ENCODE measurements around the gene NFE2L2.

Gene NFE2L2

DNA sequence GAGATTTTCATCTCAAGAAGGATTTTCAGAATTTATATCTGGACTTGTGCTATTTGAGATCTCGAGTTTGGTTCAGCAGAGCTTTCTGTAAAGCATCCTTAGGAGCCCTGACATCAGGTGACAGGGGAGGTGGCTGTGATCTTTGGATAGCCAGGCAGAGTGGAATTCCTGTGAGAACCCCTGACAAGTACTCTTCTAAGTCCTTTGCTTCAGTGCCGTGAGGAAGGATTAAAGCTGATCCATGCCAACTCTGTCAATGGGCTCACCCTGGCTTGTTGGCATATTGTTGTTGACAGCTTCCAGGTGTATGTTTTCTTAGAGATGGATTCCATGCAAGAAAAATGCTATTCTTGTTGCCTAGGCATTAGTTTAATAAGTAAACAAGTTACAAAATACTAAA is 38.0 kb upstream of the NFE2L2 start:
- Histone ChIP-seq H3K9me2 (replicated peaks; ENCODE audit: insufficient read depth, low read length) (no peaks in the 10 kb centered on the region), H3K9ac (ENCODE audit: low read length) (no peak overlapping the region), H3K4me1 (ENCODE audit: low read length) (no peaks in the 10 kb centered on the region), H3K36me3 (replicated peaks; ENCODE audit: insufficient read depth, low read length) (no peaks in the 10 kb centered on the region), H3K9me3 (replicated peaks; ENCODE audit: insufficient read depth, low read length) (no peaks in the 10 kb centered on the region), H3K27ac (ENCODE audit: low read length) (no peak overlapping the region), H3K79me2 (ENCODE audit: low read length) (no peaks in the 10 kb centered on the region), H3F3A (ENCODE audit: insufficient read depth, low read length) (no peaks in the 10 kb centered on the region), H3K4me2 (ENCODE audit: low read depth, low read length) (no peak overlapping the region), H3K27me3 (replicated peaks; ENCODE audit: insufficient read depth, low read length) (no peaks in the 10 kb centered on the region), H2AFZ (ENCODE audit: low read length) (no peak overlapping the region), H4K20me1 (ENCODE audit: insufficient read depth, low read length) (no peaks in the 10 kb centered on the region), H3K4me3 (ENCODE audit: low read length) (no peak overlapping the region)
- DNase-seq, result no peak
- TF ChIP-seq, protein P1, sequence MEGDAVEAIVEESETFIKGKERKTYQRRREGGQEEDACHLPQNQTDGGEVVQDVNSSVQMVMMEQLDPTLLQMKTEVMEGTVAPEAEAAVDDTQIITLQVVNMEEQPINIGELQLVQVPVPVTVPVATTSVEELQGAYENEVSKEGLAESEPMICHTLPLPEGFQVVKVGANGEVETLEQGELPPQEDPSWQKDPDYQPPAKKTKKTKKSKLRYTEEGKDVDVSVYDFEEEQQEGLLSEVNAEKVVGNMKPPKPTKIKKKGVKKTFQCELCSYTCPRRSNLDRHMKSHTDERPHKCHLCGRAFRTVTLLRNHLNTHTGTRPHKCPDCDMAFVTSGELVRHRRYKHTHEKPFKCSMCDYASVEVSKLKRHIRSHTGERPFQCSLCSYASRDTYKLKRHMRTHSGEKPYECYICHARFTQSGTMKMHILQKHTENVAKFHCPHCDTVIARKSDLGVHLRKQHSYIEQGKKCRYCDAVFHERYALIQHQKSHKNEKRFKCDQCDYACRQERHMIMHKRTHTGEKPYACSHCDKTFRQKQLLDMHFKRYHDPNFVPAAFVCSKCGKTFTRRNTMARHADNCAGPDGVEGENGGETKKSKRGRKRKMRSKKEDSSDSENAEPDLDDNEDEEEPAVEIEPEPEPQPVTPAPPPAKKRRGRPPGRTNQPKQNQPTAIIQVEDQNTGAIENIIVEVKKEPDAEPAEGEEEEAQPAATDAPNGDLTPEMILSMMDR (IDR thresholded peaks at IDR 0.05; ENCODE audit: low read length), result no peak
- TF ChIP-seq EZH2phosphoT487 (IDR thresholded peaks at IDR 0.05; ENCODE audit: low read length) (no peak), EZH2 (optimal IDR thresholded peaks at IDR 0.05; ENCODE audit: low read depth, low read length) (no peak)

DNA sequence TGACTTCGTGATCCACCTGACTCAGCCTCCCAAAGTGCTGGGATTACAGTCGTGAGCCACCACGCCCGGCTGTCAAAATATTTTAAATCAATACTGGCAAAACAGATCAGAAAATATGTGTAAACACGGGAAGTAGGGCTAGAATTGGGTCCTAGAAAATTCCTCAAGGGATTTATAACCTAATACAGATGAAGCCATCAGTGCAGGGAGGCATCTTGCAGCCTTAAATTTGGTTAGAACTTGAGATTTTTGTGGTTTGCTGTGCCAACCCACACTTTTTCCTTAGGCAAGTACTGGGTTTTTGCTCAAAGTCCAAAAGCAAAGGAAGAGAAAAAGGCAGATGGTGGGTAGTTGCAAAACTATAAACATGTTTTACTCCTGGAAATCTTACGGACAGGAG is 33.7 kb upstream of the NFE2L2 start:
- H3K4me1 ChIP-seq (ENCODE audit: low read length), result no peaks in the 10 kb centered on the region
- DNase-seq, result no peak
- H3K9ac ChIP-seq (ENCODE audit: low read length), result no peak overlapping the region
- H4K20me1 ChIP-seq (ENCODE audit: insufficient read depth, low read length), result no peaks in the 10 kb centered on the region
- no peaks in the 10 kb centered on the region for H3K9me2 ChIP-seq (replicated peaks; ENCODE audit: insufficient read depth, low read length)
- no peak overlapping the region for H3K4me3 ChIP-seq (ENCODE audit: low read length)
- no peaks in the 10 kb centered on the region for H3K79me2 ChIP-seq (ENCODE audit: low read length)
- H3K9me3 ChIP-seq (replicated peaks; ENCODE audit: insufficient read depth, low read length), result no peaks in the 10 kb centered on the region
- no peak overlapping the region for H2AFZ ChIP-seq (ENCODE audit: low read length)
- no peaks in the 10 kb centered on the region for H3K36me3 ChIP-seq (replicated peaks; ENCODE audit: insufficient read depth, low read length)
- no peak overlapping the region for H3K4me2 ChIP-seq (ENCODE audit: low read depth, low read length)
- H3K27ac ChIP-seq (ENCODE audit: low read length), result no peak overlapping the region
- no peak for TF ChIP-seq EZH2phosphoT487 (IDR thresholded peaks at IDR 0.05; ENCODE audit: low read length)
- TF ChIP-seq EZH2 (optimal IDR thresholded peaks at IDR 0.05; ENCODE audit: low read depth, low read length), result no peak
- TF ChIP-seq, protein P1 (IDR thresholded peaks at IDR 0.05; ENCODE audit: low read length), result no peak
- no peaks in the 10 kb centered on the region for H3F3A ChIP-seq (ENCODE audit: insufficient read depth, low read length)
- H3K27me3 ChIP-seq (replicated peaks; ENCODE audit: insufficient read depth, low read length), result no peaks in the 10 kb centered on the region

DNA sequence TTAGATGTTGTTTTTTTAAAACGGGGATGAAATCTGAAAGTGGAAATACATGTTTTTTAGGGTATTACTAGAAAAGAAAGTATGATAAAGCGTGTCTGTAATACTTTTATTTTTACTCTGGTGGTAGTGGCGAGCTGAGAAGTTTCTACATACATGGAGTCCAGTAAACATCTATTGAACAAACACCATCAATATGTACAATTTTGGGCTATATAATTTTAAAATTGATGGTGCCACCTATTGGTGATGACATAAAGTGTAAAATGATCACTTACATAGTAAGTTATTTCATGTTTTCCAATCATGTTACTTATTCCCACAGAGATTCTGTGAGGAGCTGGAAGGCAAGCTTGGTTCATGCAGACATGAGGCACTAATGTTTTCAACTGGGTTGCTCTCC is 31.5 kb upstream of the NFE2L2 start:
- Histone ChIP-seq H3K79me2 (ENCODE audit: low read length) (no peaks in the 10 kb centered on the region), H3K4me1 (ENCODE audit: low read length) (no peaks in the 10 kb centered on the region), H3K27me3 (replicated peaks; ENCODE audit: insufficient read depth, low read length) (no peaks in the 10 kb centered on the region), H3F3A (ENCODE audit: insufficient read depth, low read length) (no peaks in the 10 kb centered on the region), H2AFZ (ENCODE audit: low read length) (no peak overlapping the region), H4K20me1 (ENCODE audit: insufficient read depth, low read length) (no peaks in the 10 kb centered on the region), H3K9me3 (replicated peaks; ENCODE audit: insufficient read depth, low read length) (no peaks in the 10 kb centered on the region), H3K27ac (ENCODE audit: low read length) (no peak overlapping the region), H3K9me2 (replicated peaks; ENCODE audit: insufficient read depth, low read length) (no peaks in the 10 kb centered on the region), H3K9ac (ENCODE audit: low read length) (no peak overlapping the region), H3K36me3 (replicated peaks; ENCODE audit: insufficient read depth, low read length) (no peaks in the 10 kb centered on the region), H3K4me3 (ENCODE audit: low read length) (no peak overlapping the region), H3K4me2 (ENCODE audit: low read depth, low read length) (no peak overlapping the region)
- TF ChIP-seq EZH2 (optimal IDR thresholded peaks at IDR 0.05; ENCODE audit: low read depth, low read length), result no peak
- TF ChIP-seq, protein P1 (IDR thresholded peaks at IDR 0.05; ENCODE audit: low read length), result peak; percentile 51
- peak; percentile 52 for DNase-seq

Data from MM.1S (cell line).